TTC549 (cell line): ENCODE results near the gene SH3GL1.
"Not testable (repeated sequence)": the region's sequence is repeated elsewhere in the genome, so short reads cannot be mapped to it uniquely, and the experiment has no call there.

Source experiments
- FAIRE-seq: peaks from 2 replicates; lab custom pipeline; 2012; peaks lifted over from hg19 to GRCh38; lab: Jason Lieb, UNC

Gene SH3GL1

DNA sequence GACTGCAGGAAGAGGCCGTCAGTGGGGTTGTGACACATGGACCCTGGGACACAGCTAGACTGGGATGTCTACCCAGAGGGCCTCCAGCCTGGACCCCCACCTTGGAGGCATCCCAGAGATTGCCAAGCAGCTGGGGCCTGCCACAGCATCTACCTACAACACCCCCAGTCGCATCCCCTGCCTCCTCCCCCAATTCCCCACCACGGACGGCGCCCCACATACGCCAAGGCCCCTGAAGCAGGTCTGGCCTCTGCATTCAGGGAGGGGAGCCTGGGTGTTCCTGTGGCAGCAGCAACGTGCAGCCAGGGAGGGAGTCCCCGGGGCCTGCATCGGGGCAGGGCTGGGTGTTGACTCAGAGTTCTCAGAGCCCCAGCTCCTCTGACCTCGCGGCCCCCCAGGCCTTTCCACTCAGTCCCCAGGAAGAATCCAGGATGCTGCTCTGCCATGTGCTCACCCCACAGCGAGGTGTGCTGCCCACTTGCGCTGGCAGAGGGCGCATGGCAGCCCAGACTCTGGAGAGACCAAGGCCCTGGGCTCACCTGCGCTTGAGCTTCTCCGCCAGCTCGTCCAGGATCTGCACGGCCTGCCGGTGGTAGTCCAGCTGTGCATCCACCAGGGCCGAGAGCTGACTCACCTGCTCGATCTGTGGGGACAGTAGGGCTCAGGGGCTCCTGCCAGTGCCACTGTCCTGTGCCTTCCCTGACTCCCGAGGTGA is 37.4 kb downstream of the SH3GL1 start:
- no peak for FAIRE-seq

GRCh38 chr19:4362101-4362828 is 38.1 kb downstream of the SH3GL1 start:
- no peak for FAIRE-seq

GRCh38 chr19:4361152-4362046 is 38.9 kb downstream of the SH3GL1 start:
- no peak for FAIRE-seq

- no peak for FAIRE-seq
Observed at GRCh38 chr19:4360641-4361151, 39.7 kb downstream of the SH3GL1 start.

DNA sequence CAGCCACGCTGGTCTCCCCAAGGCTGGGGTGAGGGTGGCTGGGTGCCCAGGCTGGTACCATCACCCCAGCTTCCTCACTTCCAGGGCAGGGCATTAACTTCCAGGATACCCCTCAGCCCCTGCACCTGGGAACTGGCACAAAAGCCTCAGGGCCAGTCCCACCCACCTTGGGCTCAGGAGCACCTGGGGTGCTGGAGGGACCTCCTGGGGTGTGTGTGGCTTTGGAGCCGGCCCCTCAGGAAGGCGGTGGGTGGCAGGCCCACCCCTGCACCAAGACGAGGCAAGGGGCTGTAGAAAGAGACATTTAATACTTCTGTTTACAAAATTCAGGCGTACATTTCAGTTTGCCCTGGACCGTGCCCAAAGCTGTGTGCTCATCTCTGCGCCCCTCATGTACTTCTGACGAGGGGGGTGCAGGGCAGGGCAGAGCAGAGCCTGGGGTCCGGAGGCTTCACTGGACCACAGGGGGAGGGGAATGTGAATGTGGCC is 40.2 kb downstream of the SH3GL1 start:
- FAIRE-seq: no peak

GRCh38 chr19:4359627-4360000 is 40.7 kb downstream of the SH3GL1 start:
- FAIRE-seq: no peak

DNA sequence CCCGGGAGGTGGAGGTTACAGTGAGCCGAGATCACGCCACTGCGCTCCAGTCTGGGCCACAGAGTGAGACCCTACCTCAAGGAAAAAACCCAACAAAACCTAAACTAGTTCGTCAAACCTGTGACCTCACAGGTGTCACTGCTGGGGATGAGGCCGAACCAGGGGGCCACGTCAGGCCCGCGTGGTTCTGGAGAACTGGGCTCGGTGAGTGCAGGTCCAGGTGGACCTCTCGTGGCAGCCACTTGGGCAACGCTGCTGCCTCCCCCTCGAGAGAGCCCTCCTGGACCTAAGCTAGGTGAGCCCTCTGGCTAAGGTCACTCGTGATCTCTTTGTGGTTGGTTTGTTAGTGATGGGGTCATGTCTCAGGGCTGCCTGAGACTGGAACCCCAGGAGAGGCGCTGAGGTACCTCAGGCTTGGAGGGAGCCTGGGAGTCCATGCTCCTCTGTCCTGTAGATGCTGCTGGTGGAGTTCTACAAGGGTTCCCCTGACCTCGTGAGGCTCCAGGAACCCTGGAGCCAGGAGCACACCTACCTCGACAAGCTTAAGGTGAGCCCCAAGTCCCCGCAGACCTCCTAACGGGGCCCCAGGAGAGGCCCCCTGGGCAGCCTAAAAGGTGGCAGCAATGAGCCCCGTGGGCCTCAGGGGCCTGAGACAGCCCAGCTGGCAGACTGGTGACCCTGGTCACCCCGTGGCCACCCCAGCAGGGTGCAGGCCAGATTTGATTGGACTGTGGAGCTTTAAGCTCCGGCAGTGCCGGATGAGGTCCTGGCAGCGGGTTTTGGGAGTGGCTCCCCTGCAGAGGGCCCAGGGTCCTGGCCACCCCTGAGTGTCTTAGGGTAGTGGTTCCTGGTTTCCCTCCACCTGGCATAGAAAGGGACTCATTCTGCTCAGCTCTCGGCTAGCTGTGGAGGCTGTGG is 41.4 kb downstream of the SH3GL1 start:
- FAIRE-seq: no peak

- no peak for FAIRE-seq
Observed at GRCh38 chr19:4357921-4358326, 42.4 kb downstream of the SH3GL1 start.

GRCh38 chr19:4357095-4357797 is 43.1 kb downstream of the SH3GL1 start:
- no peak for FAIRE-seq

GRCh38 chr19:4354897-4355296 is 45.5 kb downstream of the SH3GL1 start:
- FAIRE-seq: no peak

GRCh38 chr19:4354282-4354681 is 46.1 kb downstream of the SH3GL1 start:
- FAIRE-seq: no peak

- FAIRE-seq: no peak
Observed at GRCh38 chr19:4352701-4353121, 47.6 kb downstream of the SH3GL1 start.

- no peak for FAIRE-seq
Observed at GRCh38 chr19:4350726-4351125, 49.6 kb downstream of the SH3GL1 start.

DNA sequence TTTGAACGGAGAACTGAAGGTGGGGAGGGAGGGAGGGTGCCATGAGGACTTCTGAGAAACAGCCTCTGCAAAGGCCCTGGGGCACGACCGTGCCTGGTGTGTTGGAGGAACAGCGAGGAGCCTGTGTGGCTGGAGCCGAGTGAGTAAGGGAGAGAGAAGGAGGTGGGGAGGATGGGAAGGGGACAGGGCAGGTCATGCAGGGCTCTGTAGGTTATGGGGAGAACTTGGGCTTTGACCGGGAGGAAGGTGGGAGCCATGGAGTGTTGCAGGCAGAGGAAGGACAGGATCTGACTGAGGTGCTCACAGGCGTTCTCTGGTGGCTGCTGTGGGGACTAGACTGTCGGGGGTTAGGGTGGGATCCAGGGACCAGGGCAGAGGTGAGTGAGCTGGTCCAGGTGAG is 50.2 kb downstream of the SH3GL1 start:
- no peak for FAIRE-seq

DNA sequence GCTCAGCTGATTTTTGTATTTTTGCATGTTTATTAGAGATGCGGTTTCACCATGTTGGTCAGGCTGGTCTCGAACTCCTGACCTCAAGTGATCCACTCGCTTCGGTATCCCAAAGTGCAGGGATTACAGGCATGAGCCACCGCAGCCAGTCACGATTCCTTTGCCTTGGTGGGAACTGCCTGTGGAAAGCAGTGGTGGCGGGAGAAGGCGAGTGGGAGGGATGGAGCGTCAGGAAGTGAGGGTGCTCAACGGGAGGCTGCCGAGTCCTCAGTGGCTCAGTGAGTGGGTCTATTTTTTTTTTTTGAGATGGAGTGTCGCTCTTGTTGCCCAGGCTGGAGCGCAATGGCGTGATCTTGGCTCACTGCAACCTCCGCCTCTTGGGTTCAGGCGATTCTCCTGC is 51.1 kb downstream of the SH3GL1 start:
- not testable (repeated sequence) for FAIRE-seq

DNA sequence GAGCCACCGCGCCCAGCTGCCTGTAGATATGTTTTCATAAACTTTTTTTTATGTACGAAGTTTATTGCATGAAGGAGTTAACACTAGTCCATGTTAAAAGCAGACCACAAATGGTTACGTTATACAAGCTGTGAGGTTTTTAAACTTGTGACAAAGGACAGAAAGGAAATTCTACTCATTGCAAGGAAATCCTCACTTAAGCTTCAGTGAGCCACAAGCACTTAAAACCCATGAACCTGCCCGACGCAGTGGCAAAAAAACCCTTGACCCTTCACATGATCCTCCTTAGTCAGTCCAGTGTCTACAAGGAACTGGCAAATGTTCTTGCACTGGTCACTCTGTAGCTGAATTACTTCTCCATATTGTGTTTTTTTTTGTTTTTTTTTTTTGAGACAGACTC is 52.8 kb downstream of the SH3GL1 start:
- FAIRE-seq: no peak

GRCh38 chr19:4346020-4346383 is 54.3 kb downstream of the SH3GL1 start:
- FAIRE-seq: no peak

GRCh38 chr19:4345342-4346019 is 54.9 kb downstream of the SH3GL1 start:
- no peak for FAIRE-seq

GRCh38 chr19:4343370-4344307 is 56.7 kb downstream of the SH3GL1 start, which contains the start of gene MPND:
Gene MPND, plus strand, starts transcription at chr19:4343562. Its CDS starts 32 bp downstream, at chr19:4343594.
- no peak for FAIRE-seq
